K562 (cell line): ENCODE data around the gene XPO4.

Experiments
- ESRRA ChIP-seq: fragments of 450-650 bp; IDR thresholded peaks from 2 replicates; pipeline ENCODE4 v1.6.1; 2014; ENCODE audit warnings: low read depth, mild to moderate bottlenecking, moderate library complexity, borderline replicate concordance
- MYC ChIP-seq, 2 experiments: fragments of 250-450 bp in 1 of 2; sonication (Bioruptor Pico) in 1 of 2; IDR thresholded peaks; 2 replicates each; pipeline versions ENCODE4 v1.5.1 to v1.6.1; 2012 to 2021; ENCODE audit warnings: low read depth in 2 of 2, borderline replicate concordance in 1 of 2, improper control_type of control experiment in 1 of 2, low read length in 1 of 2, mild to moderate bottlenecking in 1 of 2, moderate library complexity in 1 of 2
- PTTG1 ChIP-seq: fragments of 450-650 bp; IDR thresholded peaks from 2 replicates; pipeline ENCODE4 v1.6.1; 2016; ENCODE audit warnings: low read depth, mild to moderate bottlenecking, missing genetic modification characterization, missing compliant biosample characterization
- TF ChIP-seq, protein P1 (sequence below): sonication (generic); formaldehyde crosslinking; IDR thresholded peaks from 2 replicates; pipeline ENCODE4 v1.9.0; 2022; ENCODE audit warnings: mild to moderate bottlenecking, missing genetic modification reagents

- TF ChIP-seq MYC (IDR thresholded peaks at IDR 0.05; ENCODE audit: low read depth, low read length) (no peak), MYC (CRISPR knock-in tag; IDR thresholded peaks at IDR 0.05; ENCODE audit: borderline replicate concordance, low read depth) (no peak), ESRRA (no peak), PTTG1 (no peak)
- TF ChIP-seq, protein P1, sequence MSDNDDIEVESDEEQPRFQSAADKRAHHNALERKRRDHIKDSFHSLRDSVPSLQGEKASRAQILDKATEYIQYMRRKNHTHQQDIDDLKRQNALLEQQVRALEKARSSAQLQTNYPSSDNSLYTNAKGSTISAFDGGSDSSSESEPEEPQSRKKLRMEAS (CRISPR knock-in tag) = no peak
These were observed 114.2 kb downstream of the XPO4 start for GRCh38 chr13:20788312-20788711.
